HL-60 (cell line): ENCODE measurements around the gene ARL3.

Experiments used
- CTCF ChIP-seq: IDR thresholded peaks from one replicate; pipeline ENCODE4 v1.5.1; 2011; ENCODE audit warnings: low read length, control low read depth, inconsistent platforms; ENCODE audit not compliant: insufficient read depth
- GABPA ChIP-seq: IDR thresholded peaks from 2 replicates; pipeline ENCODE4 v1.6.1; 2012; ENCODE audit warnings: low read depth
- POLR2AphosphoS5 ChIP-seq: IDR thresholded peaks from 2 replicates; pipeline ENCODE4 v1.6.1; 2012; ENCODE audit warnings: low read depth
- REST ChIP-seq: IDR thresholded peaks from 2 replicates; pipeline ENCODE4 v1.6.1; 2012; ENCODE audit warnings: low read depth; ENCODE audit not compliant: insufficient replicate concordance

- no peak for TF ChIP-seq CTCF
- no peak for TF ChIP-seq REST
- peak; percentile 20; the same call in 1 of the 2 replicates for TF ChIP-seq GABPA
- TF ChIP-seq POLR2AphosphoS5 = peak; percentile 94
Observed at GRCh38 chr10:102660888-102661657, 53.1 kb downstream of the ARL3 start.
